GM19238 (cell line): ENCODE results near the gene GON4L.
"Not testable (repeated sequence)": the region's sequence is repeated elsewhere in the genome, so short reads cannot be mapped to it uniquely, and the experiment has no call there.

Experiments
- DNase-seq: peaks from one replicate; pipeline ENCODE4 v3.0.0; 2011; ENCODE audit warnings: low spot score; ENCODE audit not compliant: insufficient read length

Gene GON4L

DNA sequence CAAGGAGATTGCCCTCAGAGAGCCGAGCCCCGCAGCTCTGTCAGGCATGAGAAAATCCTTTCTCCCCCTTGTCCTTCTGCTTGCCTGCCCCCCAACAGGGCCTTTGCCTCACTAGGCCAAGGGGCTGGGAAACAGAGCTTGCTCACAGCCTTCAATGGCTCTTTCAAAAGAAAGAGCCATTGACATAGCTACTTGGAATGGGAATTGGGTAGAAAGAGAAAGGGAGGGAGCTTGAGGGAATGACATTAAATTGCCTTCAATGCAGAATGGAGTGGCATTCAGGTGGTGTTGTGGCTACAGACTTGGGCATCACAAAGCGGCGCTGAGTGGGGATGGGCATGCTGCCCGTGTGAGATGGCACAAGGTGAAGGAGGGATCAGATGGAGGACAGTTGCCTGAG lies 15.5 kb upstream of the GON4L start:
- no peak for DNase-seq

GRCh38 chr1:155871390-155871789 lies 14.4 kb upstream of the GON4L start:
- no peak for DNase-seq

GRCh38 chr1:155867766-155868165 lies 10.8 kb upstream of the GON4L start:
- no peak for DNase-seq

DNA sequence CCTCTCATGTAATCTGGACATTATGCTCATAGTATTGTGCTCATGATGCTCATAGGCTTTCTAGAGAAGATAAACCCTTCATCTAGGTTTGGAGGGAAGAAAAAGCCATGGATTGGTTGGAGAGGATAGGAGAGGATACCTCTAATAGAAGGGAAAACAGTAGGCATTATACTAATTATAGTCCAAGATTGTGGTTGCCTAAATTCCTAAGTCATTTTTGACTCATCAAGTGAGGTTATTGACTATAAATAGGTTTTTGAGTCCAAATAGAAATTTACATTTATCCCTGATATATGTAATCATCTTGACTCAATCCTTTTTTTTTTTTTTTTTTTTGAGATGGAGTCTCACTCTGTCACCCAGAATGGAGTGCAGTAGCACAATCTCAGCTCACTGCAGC lies 7.4 kb upstream of the GON4L start:
- DNase-seq = no peak

DNA sequence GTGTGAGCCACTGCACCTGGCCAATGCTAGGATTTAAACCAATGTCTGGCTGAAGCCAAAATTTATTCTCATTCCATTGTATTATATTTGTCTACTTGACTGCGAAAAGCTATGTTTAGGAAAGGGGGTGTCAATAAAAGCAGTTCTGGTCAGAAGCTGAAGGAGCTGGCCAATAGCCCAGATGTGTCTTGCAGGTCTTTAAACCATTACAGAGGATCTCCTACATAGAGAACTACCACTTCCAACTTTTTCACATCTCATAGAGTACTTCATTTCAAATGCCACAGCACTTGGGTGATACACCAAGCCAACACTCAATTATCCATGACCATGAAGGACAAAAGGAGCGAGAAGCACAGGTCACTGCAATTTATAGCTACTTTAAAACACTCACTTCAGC lies 4.9 kb upstream of the GON4L start:
- no peak for DNase-seq

GRCh38 chr1:155860970-155861510 lies 4.0 kb upstream of the GON4L start:
- no peak for DNase-seq

DNA sequence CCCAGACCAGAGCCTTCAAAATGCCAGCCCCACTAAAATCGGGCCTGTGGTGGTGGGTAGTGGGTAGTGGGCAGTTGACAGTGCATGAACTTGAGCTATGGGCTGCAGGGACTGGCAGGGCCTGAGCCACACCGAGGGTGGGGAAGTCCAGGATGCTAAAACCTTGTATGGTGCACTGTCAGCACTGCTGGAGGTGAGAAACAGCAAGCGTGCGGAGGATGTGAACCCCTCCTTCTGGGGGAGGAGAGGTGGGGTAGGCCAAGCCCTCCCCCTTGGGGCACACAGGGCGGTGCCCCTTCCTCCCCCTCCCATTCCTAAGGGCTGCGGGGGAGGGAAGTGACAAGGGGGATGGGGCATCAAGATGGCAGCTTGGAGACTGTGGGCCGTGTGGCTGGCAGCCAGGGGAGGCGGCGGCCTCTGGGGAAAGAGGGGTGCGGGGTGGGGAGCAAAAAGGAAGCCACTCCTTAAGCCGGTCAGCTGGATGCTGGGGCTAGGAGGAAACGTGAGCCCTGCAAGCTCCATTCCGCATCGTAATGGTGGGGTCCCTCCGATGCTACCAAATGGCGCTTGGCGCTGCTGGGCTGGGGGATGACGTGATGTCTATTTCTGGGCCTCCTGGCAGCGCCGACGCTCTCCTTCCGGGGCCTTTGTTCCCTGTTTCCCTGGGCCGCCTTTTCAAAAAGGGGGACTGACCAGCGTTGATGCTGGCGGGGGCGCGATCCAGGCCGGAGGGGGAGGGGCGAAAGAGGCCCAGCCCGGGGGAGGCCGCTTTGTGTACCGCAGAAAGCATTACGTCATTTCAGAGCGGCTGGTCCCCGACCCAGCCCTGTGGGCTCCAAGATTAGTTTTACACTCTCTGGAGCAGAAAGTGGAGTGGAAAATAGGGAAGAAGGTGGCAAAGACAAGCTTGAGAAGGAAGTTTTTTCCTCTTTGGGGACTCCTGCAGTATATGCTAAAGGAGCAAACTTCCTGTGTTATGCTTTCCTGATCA lies 3.2 kb upstream of the GON4L start:
- peak; percentile 60 for DNase-seq

- peak; percentile 72 for DNase-seq
Observed at GRCh38 chr1:155859234-155859829, 2.3 kb upstream of the GON4L start, which contains the start of gene SYT11. SYT11 (plus strand) TSS chr1:155859567; CDS start chr1:155859762, 195 bp downstream.

DNA sequence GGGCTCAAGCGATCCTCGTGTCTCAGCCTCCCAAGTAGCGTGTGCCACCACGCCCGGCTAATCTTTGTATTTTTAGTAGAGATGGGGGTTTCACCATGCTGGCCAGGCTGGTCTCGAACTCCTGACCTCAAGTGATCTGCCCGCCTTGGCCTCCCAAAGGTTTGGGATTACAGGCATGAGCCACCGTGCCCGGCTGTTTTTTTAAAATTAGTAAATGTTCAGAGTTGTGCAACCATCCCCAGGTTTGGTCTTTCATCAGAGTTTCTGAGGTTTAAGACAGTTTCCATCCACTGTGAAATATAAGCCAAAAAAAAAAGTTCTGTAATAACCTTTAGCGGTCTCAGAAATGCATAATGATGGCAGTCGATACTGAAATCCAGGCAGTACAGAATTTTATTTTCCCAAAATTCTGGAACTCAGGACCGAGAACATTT lies 1.8 kb upstream of the GON4L start:
- DNase-seq = no peak

- DNase-seq = no peak
Observed at GRCh38 chr1:155856257-155856974, 598 bp downstream of the GON4L start.

DNA sequence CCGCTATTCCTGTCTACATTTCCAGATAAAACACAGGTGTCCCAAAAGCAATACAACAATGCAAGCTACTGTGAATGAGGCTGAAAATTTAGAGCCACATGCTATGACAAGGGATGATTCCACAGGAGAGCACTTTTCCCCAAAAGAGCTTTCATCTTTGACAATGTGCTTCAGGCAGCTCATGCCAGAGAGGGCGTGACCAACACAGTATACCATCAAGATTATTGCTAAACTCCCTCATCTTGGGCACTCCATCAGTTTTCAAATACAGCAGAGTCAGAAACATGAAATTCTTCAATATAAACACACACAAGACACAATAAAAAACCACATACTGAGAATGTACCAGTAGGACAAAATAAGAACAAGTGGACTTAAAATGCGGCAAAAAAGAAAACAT lies 6.7 kb downstream of the GON4L start:
- DNase-seq = no peak

DNA sequence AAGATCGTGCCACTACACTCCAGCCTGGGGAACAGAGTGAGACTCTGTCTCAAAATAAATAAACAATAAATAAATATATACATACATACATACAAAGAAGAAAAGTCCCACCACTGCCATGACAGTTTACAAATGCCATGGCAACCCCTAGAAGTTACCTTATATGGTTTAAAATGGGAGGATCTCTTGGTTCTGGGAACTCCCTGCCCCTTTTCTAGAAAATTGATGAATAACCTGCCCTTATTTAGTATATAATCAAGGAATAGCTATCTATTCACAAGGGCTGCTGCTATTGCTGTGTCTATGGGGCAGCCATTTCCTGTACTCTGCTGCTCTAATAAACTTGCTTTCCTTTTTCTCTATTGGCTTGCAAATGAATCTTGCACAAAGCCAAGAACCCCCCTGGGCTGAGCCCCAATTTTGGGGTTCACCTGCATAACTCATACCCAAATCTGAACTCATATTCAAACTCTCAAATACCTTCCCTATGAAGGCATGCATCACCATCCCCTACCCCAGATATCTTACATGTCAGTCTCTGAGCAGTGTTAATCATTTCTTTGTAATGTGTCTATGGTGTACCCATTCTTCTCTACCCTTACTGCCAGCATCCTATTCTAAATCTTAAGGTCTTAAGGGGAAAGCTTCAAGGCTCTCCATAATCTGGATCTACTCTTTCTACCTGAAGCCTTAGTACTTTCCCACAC lies 9.0 kb downstream of the GON4L start:
- no peak for DNase-seq

DNA sequence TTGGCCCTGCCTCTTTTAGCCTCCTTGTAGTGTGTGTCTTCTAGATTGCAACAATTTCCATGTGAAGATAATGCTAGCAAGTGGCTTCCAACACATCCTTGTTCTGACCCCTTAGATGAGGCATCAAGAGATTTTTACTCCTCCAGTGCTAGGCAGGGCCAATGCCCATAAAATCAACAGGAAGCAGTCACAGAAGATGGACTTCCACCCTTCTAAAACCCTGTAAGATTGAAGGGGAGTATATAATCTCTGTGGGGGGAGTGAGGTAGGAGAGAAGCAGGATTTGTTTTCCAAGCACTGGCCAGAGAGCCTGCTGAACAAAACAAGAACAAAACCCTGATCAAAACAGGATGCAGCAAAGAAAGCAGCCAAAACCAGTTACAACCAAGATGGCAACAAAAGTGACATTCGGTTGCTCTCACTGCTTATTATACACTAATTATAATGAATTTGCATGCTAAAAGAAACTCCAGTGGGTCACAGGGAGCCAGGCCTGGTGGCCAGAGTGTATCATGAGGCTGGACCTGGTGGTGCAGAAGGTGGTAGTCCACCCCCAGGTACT lies 12.1 kb downstream of the GON4L start:
- no peak for DNase-seq

- DNase-seq = no peak
Observed at GRCh38 chr1:155840386-155840785, 16.6 kb downstream of the GON4L start.

DNA sequence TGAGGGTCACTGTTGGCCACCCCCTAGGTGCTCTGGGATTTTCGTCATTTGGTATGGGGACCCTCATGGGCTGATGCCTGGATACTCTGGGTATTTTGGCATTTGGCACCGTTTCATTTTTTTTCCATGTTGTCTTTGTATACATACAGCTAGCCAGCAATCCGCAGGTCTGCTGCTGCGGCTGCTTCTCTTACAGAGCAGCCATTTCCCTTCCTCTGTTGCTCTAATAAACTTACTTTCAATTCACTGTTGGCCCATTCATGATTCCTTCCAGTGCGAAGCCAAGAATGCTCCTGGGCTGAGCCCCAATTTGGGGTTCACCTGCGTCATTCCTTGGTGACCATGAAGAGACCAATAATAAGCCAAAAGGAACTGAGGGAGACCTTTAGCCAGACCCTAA lies 21.5 kb downstream of the GON4L start:
- no peak for DNase-seq

- not testable (repeated sequence) for DNase-seq
Observed at GRCh38 chr1:155834927-155835399, 22.1 kb downstream of the GON4L start.

DNA sequence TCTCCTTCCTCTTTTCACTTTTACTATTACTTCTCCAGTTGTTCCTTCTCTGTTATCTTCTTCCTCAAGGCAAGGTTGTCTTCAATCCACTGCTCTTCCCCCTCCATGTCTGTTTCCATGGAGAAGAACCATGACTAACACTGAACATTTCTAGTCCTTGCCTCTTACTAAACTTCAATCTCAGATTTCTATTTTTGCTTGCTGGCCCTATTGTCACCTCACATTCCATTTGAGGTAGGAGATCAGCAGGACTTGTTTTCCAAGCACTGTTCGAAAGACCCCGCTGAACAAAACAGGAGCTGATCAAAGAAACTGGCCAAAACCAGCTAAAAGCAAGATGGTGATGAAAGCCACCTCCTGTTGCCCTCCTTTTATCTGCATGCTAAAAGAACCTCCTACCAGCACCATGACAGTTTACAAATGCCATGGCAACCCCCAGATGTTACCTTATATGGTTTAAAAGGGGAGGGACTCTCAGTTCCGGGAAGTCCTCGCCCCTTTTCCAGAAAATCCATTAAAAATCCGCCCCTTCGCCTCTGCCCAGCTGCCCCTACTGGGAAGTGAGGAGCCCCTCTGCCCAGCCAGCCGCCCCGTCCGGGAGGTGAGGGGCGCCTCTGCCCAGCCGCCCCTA lies 22.6 kb downstream of the GON4L start:
- DNase-seq = no peak

DNA sequence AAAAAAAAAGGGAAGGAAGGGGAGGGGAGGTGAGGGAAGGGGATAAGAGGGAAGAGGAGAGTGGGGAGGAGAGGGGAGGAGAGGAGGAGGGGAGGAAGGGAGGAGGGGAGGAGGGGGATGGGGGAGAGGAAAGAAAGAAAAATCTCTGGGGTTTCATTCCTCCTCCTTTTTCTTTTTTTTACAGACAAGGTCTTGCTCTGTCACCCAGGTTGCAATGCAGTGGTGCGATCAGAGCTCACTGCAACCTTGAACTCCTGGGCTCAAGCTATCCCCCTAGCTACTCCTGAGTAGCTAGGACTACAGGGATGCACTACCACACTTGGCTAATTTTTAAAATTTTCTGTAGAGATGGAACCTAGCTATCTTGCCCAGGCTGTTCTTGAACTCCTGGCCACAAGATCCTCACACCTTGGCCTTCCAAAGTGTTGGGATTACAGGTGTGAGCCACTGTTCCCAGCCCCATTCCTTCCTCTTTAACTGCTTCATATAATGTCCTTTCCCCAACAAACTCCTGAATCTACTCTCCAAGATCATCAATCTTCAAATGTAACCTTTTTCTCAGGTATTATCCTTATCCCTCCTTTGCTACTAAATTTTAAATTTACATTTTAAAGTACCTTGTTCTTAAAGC lies 23.2 kb downstream of the GON4L start:
- DNase-seq = no peak

DNA sequence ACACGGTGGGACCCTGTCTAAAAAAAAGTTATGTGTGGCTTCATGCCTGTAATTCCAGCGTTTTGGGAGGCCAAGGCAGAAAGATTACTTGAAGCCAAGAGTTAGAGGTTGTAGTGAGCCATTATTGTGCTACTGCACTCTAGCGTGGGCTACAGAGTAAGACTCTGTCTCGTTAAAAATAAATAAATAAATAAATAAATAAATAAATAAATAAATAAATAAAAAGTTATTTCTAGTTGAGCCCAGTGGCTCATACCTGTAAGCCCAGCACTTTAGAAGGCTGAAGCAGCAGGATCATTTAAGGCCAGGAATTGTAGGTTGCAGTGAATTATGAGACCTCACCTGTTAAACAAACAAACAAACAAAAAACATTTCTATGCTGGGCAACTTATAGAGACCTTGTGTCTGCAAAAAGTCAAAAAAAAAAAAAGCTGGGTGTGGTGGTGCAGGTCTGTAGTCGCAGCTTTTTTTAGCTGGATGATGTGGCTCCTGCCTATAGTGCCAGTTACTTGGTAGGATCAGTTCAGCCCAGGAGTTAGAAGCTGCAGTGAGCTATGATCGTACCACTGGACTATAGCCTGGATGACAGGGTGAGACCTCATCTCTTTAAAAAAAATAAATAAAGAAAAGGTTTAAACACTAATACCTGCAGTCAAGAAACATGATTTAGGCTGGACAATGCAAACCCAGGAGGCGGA lies 25.6 kb downstream of the GON4L start:
- no peak for DNase-seq
